ENCODE measurements around the gene PLAGL2.
"Not testable (repeated sequence)": the region's sequence is repeated elsewhere in the genome, so short reads cannot be mapped to it uniquely, and the experiment has no call there.

Gene PLAGL2, protein sequence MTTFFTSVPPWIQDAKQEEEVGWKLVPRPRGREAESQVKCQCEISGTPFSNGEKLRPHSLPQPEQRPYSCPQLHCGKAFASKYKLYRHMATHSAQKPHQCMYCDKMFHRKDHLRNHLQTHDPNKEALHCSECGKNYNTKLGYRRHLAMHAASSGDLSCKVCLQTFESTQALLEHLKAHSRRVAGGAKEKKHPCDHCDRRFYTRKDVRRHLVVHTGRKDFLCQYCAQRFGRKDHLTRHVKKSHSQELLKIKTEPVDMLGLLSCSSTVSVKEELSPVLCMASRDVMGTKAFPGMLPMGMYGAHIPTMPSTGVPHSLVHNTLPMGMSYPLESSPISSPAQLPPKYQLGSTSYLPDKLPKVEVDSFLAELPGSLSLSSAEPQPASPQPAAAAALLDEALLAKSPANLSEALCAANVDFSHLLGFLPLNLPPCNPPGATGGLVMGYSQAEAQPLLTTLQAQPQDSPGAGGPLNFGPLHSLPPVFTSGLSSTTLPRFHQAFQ

DNA sequence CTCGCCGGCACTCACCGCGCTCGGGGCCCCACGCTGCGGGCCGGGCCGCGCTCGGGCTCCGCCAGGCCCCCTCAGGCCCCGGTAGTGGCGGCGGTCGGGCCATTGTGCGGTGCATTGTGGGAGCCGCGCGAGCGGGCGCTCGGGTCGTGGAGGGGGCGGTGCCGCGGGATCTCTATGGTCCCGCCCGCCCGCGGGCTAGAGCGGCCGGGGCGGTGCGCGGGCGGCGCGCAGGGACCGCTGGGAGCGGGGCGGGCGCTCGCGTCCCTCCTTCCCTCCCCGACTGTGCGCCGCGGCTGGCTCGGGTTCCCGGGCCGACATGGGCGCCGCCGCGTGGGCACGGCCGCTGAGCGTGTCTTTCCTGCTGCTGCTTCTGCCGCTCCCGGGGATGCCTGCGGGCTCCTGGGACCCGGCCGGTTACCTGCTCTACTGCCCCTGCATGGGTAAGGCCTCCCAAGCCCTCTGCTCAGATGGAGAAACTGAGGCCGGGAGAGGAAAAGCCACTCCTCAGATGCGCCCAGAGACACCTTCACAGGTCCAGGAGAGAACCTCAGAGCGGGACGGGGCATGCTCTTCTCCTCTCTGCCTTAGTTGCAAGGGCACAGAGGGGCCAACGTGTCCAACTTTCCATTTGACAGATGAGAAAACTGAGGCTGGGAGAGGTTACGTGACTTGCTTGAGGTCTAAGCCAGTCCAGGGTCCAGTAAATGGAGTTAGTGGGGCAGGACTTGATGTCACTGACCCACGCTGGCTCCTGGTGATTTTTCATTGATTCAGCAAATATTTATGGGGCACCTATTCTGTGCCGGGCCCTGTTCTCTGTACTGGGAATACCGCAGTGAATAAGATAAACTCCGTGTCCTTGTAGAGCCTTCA lies at the start of gene PLAGL2, which contains the start of gene POFUT1:
PLAGL2 (minus strand) TSS at position 118 of the 873 bp plus-strand sequence. CDS start 5,565 bp downstream, outside the sequence.
POFUT1 (plus strand) TSS at position 255 of the 873 bp plus-strand sequence; CDS start at position 317, 62 bp downstream.
- DNase-seq: peak; percentile 85 to 87

DNA sequence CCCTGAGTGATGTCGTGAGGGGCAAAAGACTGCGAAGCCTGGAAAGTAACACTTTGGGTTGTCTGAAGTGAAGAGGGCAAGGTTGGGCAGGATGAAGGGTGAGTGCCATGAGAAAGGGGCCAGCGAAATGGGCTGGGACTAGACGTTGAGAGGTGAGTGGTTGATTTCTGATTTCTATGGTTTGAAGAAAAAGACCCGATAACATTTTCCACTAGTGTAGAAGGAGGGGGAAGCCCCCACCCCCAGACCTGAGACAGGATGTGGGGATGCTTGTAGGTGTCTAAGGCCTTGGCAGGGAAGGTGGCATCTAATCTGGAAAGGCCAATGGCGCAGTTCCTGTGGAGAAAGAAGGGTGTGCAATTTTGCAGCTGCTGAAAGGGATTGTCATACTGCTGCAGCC lies 44.6 kb upstream of the PLAGL2 start:
- DNase-seq: peak; percentile 67 to 72

DNA sequence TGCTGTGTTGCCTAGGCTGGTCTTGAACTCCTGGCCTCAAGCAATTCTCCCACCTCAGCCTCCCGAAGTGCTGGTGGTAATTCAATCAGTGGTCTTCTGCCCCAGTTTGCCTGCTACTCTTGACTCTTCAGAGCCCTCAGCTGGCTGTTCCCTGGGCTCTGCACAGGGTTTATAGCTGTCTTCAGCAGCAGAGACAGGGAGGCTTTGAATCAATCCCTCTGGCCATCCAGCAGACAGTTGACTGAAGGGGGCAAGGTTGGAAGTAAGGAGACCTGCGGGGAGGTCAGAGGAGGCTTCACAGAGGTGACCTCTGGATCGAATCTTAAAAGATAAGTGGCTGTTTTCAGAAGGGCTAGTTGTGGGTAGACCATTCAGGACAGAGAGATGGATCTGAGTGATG lies 43.9 kb upstream of the PLAGL2 start:
- no peak for DNase-seq

GRCh38 chr20:32249030-32249738 lies 41.6 kb upstream of the PLAGL2 start:
- DNase-seq: peak in 1 of 2 experiments; percentile 7

DNA sequence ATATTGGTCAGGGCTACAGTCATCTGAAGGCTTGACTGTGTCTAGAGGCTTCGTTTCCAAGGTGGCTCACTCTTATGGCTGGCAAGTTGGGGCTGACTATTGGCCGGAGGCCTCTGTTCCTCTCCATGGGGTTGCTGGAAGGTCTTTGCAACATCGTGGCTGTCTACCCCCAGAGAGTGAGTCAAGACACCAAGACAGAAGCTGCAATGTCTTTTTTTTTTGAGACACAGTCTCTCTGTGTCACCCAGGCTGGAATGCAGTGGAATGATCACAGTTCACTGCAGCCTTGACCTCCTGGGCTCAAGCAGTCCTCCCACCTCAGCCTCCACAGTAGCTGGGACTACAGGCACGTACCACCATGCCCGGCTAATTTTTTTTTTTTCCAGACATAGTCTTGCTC lies 40.5 kb upstream of the PLAGL2 start:
- no peak for DNase-seq

GRCh38 chr20:32246208-32246607 lies 38.7 kb upstream of the PLAGL2 start:
- DNase-seq: not testable (repeated sequence)

DNA sequence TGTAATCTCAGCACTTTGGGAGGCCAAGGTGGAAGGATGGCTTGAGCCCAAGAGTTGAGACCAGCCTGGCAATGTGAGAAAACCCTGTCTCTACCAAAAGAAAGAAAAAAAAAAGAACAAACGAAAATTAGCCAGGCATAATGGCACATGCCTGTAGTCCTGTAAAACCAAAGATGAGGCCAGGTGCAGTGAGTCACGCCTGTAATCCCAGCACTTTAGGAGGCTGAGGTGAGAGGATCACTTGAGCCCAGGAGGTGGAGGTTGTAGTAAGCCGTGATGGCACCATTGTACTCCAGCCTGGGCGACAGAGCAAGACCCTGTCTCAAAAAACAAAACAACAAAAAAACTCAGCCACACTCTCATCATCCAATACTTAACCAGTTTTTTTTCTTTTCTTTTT lies 37.4 kb upstream of the PLAGL2 start:
- no peak for DNase-seq

GRCh38 chr20:32244150-32244823 lies 36.7 kb upstream of the PLAGL2 start:
- no peak for DNase-seq

- DNase-seq: no peak
Measured at GRCh38 chr20:32241807-32242206, 34.3 kb upstream of the PLAGL2 start.

DNA sequence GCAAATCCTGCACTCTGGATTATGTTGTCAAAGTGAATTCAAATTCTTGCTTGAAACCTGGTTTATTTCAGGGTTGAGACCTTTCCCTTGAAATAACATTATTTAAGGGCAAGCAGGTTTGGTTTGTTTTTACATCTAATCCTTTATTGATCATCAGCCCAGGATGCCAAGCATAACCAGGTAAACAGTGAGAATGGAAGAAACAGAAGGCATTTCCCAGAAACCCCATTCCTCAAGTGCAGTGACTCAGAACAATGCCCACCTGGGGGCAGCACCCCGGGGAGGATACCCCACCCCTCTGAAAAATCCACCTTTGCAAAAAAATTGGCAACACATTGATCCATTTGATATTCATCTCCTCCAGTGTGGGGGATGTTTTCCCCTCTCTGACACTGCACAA lies 32.7 kb upstream of the PLAGL2 start:
- DNase-seq: no peak

DNA sequence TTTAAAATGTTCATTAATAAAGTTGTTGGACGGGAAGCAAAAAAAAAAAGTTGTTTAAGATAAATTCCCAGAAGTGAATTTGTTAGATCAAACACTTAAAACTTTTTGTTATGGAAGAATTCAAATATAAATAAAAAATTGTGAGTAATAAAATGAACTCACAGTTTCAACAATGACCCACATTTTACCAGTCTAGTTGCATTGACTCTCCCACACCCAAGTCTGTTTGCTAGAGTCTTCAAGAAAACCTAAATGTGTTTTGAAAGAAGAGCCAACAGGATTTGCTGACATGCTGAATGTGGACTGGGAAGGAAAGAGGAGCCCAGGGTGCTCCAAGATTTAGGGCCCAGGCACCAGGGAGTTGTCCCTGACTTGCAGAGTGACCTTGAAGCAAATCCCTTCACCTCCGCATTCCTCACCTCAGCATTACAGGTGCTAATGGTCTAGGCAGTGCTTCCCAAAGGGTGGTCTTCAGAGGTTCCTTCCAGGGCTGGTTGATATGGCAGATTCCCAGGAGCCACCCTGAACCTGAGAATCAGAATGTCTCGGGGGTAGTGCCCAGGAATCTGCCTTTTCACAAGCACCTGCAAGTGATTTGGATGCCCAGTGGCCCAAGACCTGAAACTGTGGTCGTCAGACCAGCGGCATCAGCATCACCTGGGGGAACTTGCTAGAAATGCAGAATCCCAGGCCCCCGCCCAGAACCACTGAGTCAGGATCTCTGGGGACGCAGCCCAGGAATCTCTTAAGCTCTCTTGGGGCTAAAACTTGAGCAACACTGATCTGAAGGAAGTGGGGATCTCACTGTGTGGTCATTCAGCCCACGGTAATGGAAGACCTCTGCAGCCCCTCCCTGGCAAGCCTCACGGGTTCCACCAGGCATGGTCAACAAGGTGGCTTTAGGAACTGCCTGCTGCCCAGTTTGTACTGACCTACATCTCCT lies 31.2 kb upstream of the PLAGL2 start:
- no peak for DNase-seq

DNA sequence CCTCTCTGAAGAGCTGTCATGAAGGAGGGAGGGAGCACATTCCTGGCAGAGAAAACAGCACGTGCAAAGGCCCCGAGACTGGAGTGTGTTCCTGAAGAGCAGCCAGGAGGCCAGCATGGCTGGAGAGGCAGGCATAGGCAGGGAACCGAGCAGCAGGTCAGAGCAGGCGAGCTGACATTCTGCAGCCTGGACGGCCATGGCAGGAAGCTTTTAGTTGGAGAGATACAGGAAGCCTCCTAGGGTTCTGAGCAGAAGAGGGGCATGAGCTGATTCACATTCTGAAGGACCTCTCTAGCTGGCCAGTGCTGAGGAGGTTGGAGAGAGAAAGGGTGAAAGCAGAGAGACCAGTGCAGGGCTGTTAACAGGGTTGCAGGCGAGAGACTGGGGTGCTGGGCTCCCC lies 29.9 kb upstream of the PLAGL2 start:
- DNase-seq: no peak

DNA sequence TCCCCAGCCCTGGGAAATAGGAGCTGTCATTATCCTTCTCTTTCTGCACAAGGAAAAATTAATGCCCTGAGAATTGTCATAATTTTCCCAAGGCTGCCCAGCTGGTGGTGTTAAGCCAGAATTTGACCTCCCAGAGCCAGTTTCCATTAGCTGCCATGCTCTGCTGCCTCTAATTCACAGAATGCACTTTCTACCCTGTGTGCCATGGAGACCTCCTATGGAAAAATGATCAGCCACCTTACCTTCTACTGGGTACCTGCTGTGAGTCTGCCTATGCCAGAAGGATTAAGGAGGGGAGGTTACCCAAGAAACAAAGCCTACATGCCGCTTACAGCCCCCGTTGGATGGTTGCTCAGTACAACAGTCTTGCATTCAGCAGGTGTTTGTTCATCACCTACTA lies 29.3 kb upstream of the PLAGL2 start:
- DNase-seq: no peak

GRCh38 chr20:32236048-32236533 lies 28.5 kb upstream of the PLAGL2 start:
- DNase-seq: no peak

- no peak for DNase-seq
Measured at GRCh38 chr20:32235331-32236047, 27.9 kb upstream of the PLAGL2 start.

- DNase-seq: no peak
Measured at GRCh38 chr20:32234135-32234808, 26.7 kb upstream of the PLAGL2 start.

- DNase-seq: no peak
Measured at GRCh38 chr20:32233286-32233685, 25.7 kb upstream of the PLAGL2 start.

DNA sequence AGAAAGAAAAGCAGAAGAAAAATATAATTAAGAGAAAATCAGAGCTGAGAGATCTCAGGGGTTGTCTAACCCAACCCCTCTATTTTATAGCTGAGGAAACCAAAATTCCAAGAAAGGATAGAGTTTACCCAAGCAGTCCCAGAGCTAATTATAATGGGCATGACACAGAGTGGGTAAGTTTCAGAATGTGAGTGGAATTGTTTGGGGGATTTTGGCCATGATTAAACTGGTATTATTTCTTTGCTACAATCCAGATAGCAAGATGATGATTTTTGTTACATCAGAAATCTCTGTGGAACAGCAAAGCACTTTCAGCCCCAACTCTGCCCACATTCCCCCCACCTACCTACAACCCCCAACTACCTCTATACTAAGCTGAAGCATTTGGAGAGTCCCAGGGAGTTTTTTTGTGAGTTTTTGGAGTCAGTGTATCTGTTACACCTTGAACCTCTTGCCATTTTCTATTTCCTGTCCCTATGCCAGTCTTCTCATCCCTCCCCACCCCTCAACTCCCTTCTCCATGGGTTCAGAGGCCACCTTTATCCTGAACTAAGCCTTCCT lies 24.9 kb upstream of the PLAGL2 start:
- DNase-seq: no peak

- DNase-seq: peak; percentile 11 to 15
Measured at GRCh38 chr20:32231847-32232246, 24.3 kb upstream of the PLAGL2 start.
